KOPT-K1 (cell line): ENCODE data around the gene N4BP2L1.

Experiments used
- H3K27ac ChIP-seq: fragments of 200-600 bp; sonication (generic); 2 replicates; pipeline ENCODE4 v1.5.1; 2016; ENCODE audit warnings: antibody characterized with exemption, mild to moderate bottlenecking, low read depth, low read length; ENCODE audit not compliant: poor library complexity, severe bottlenecking
- H3K36me3 ChIP-seq: fragments of 200-600 bp; sonication (generic); 2 replicates; pipeline ENCODE4 v1.5.1; 2017; ENCODE audit warnings: antibody characterized with exemption, mild to moderate bottlenecking, low read length, moderate library complexity; ENCODE audit not compliant: insufficient read depth
- H3K9me3 ChIP-seq: fragments of 200-600 bp; sonication (generic); 2 replicates; pipeline ENCODE4 v1.5.1; 2017; ENCODE audit warnings: antibody characterized with exemption, low read length, mild to moderate bottlenecking; ENCODE audit not compliant: insufficient read depth, poor library complexity, severe bottlenecking

N4BP2L1 gene

GRCh38 chr13:32447894-32448623 lies 20.1 kb upstream of the N4BP2L1 start:
- H3K27ac ChIP-seq = no peak overlapping the region
- H3K36me3 ChIP-seq = no peaks in the 10 kb centered on the region
- no peaks in the 10 kb centered on the region for H3K9me3 ChIP-seq

- Histone ChIP-seq H3K36me3 (no peaks in the 10 kb centered on the region), H3K9me3 (no peaks in the 10 kb centered on the region), H3K27ac (no peak overlapping the region)
Measured at GRCh38 chr13:32446773-32447465, 19.0 kb upstream of the N4BP2L1 start.

- Histone ChIP-seq H3K36me3 (no peaks in the 10 kb centered on the region), H3K9me3 (no peaks in the 10 kb centered on the region), H3K27ac (no peak overlapping the region)
Measured at GRCh38 chr13:32446220-32446619, 18.3 kb upstream of the N4BP2L1 start.

- Histone ChIP-seq H3K9me3 (no peaks in the 10 kb centered on the region), H3K36me3 (no peaks in the 10 kb centered on the region), H3K27ac (no peak overlapping the region)
Measured at GRCh38 chr13:32445461-32445860, 17.5 kb upstream of the N4BP2L1 start.

GRCh38 chr13:32443111-32443510 lies 15.2 kb upstream of the N4BP2L1 start:
- H3K27ac ChIP-seq = no peak overlapping the region
- H3K9me3 ChIP-seq = no peaks in the 10 kb centered on the region
- no peaks in the 10 kb centered on the region for H3K36me3 ChIP-seq

GRCh38 chr13:32438871-32439270 lies 10.9 kb upstream of the N4BP2L1 start:
- Histone ChIP-seq H3K9me3 (no peaks in the 10 kb centered on the region), H3K27ac (no peak overlapping the region), H3K36me3 (no peaks in the 10 kb centered on the region)

GRCh38 chr13:32432856-32433255 lies 4.9 kb upstream of the N4BP2L1 start:
- no peak overlapping the region for H3K27ac ChIP-seq

GRCh38 chr13:32431361-32431760 lies 3.4 kb upstream of the N4BP2L1 start:
- Histone ChIP-seq H3K9me3 (no peaks in the 10 kb centered on the region), H3K36me3 (no peaks in the 10 kb centered on the region), H3K27ac (no peak overlapping the region)

More at GRCh38 chr13:32432856-32433255, 4.9 kb upstream of the N4BP2L1 start:
- no peaks in the 10 kb centered on the region for H3K9me3 ChIP-seq
- H3K36me3 ChIP-seq = no peaks in the 10 kb centered on the region

GRCh38 chr13:32430018-32430747 lies 2.3 kb upstream of the N4BP2L1 start:
- no peak overlapping the region for H3K27ac ChIP-seq
- H3K36me3 ChIP-seq = 0 out of 2 replicates have a peak, but pooled peaks cover 1% of the 10 kb centered on the region
- no peaks in the 10 kb centered on the region for H3K9me3 ChIP-seq

- Histone ChIP-seq H3K27ac (no peak overlapping the region), H3K9me3 (no peaks in the 10 kb centered on the region), H3K36me3 (0 out of 2 replicates have a peak, but pooled peaks cover 3% of the 10 kb centered on the region)
Measured at GRCh38 chr13:32429433-32429909, 1.5 kb upstream of the N4BP2L1 start.

GRCh38 chr13:32428581-32429432 lies 877 bp upstream of the N4BP2L1 start:
- Histone ChIP-seq H3K27ac (peak overlapping the region; percentile 96), H3K36me3 (0 out of 2 replicates have a peak, but pooled peaks cover 6% of the 10 kb centered on the region), H3K9me3 (no peaks in the 10 kb centered on the region)

GRCh38 chr13:32426990-32427851 lies 709 bp downstream of the N4BP2L1 start:
- H3K36me3 ChIP-seq = peaks cover 22% of the 10 kb centered on the region
- peak overlapping the region; percentile 96 for H3K27ac ChIP-seq
- H3K9me3 ChIP-seq = no peaks in the 10 kb centered on the region

- Histone ChIP-seq H3K36me3 (peaks cover 27% of the 10 kb centered on the region), H3K27ac (peak overlapping the region; percentile 96), H3K9me3 (peaks cover under 1% of the 10 kb centered on the region)
Measured at GRCh38 chr13:32426191-32426989, 1.5 kb downstream of the N4BP2L1 start.
